ENCODE measurements around the gene LIMCH1.
"Not testable (repeated sequence)": the region's sequence is repeated elsewhere in the genome, so short reads cannot be mapped to it uniquely, and the experiment has no call there.

Gene LIMCH1

DNA sequence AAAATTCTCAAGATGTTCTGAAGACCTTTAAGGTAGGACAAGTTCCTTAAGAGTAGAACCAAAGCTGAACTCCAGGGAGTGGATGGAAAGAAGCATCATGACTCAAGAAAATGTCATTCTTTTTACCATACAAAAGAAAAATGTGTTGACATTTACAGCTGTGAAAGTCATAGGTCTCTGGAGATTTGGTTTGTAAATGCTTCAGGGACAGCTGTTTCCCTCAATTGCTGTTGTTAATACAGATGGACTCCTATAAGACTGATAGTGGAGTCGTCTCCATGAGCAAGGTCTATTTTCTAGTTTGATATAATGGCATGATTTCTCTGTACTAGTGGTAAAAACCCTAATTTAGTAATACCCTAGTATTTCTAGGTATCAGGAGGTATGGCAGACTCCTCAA is 108.9 kb downstream of the LIMCH1 start:
- no peak for DNase-seq

DNA sequence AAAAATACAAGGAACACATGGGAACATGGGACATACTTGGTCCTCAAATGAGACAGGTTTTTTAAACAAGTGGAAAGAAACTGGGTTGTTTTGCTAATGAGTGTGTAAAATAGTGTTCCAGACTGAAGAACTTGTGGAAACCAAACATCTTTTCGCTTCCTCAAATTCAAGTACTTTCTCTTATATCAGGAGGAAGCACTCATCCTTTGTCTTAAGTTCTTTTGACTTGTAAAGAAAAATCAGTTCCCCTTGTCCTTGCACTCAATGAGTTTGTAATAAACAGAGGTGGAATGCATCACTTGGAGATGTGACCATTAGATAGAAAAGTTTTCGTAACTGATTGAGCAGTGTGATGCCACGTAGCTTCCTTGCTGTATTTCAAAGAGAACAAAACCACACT is 109.4 kb downstream of the LIMCH1 start:
- no peak for DNase-seq

DNA sequence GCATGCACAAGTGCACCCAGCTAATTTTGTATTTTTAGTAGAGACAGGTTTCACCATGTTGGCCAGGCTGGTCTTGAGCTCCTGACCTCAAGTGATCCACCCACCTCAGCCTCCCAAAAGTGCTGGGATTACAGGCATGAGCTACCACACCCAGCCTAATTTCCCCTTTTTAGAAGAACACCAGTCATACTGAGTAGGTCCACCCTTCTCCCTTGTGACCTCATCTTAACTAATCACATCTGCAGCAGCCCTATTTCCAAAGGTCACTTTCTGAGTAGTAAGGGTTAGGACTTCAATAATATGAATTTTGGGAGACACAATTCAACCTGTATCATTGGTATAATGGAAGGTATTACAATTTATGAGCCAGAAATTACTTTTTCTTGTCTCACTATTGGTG is 113.2 kb downstream of the LIMCH1 start:
- not testable (repeated sequence) for DNase-seq

DNA sequence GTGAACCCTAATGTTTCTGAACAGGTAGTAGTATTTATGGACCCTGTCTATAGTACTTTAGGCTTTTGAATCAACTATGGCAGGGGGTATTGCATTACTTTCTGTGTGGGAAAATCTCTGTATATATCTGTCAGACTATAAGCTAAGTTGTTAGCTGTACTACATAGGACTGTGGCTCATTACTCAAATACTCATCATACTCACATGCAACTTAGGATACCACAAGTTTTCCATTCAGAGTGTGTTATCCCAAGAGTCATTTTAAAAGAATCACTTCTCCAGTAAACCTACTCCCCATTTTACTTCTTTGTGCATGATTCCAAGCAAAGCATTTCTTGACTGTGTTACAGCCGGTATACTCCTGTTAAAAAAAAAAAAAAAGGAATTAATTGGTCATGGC is 115.0 kb downstream of the LIMCH1 start:
- no peak for DNase-seq

DNA sequence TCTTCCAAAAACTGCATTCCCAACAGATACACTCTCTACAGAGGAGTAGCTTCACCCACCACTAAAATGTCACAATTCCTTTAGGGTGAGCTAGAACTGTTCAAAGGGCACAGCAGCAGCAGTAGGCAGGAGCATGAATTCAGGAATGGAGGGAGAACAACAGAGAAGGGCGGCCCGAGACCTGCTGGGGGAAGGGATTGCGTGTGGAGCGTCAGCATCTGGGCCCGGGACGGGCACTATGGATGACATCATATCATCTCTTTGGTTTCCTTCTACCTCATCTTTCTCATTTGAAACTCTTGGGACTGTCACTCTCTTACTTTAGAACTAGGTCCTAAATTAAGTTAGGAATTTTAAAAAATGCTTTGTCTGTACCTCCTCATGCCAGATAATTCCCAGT is 115.6 kb downstream of the LIMCH1 start:
- DNase-seq: no peak

DNA sequence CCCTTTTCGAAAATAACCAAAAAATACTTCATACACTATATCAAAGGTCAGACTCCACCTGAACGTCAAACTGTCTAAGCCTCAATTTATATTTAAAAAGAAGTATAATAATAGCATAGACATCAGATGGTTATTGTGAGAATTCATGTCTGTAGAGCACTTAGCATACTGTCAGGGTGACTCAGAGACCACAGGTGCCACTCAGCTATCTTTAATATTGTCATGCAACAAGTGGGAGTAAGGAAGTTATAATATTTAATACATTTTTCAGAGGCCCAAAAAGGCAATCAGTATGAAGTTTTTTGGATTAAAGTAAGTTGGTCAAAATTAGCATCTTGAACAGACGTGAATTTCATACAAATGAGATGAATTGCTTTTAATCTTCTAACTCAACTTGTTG is 117.2 kb downstream of the LIMCH1 start:
- no peak for DNase-seq

DNA sequence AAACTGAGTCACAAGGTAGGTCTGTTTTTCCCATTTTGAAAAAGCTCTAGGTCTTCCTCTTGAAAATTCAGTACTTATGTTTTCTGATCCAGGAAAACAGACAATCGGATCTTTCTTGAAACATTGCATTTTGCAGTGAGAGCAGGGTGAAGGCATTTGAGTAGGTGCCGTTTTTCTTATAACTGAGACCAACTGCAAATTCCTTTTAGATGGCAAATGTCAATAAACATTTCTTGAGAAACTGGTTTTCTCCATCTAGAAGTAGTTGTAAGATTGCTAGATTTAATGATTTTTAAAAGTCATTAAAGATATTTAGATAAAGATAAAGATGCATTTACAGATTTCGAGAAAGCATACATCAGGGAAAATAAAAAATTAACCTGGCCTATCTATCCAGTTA is 118.1 kb downstream of the LIMCH1 start:
- no peak for DNase-seq

DNA sequence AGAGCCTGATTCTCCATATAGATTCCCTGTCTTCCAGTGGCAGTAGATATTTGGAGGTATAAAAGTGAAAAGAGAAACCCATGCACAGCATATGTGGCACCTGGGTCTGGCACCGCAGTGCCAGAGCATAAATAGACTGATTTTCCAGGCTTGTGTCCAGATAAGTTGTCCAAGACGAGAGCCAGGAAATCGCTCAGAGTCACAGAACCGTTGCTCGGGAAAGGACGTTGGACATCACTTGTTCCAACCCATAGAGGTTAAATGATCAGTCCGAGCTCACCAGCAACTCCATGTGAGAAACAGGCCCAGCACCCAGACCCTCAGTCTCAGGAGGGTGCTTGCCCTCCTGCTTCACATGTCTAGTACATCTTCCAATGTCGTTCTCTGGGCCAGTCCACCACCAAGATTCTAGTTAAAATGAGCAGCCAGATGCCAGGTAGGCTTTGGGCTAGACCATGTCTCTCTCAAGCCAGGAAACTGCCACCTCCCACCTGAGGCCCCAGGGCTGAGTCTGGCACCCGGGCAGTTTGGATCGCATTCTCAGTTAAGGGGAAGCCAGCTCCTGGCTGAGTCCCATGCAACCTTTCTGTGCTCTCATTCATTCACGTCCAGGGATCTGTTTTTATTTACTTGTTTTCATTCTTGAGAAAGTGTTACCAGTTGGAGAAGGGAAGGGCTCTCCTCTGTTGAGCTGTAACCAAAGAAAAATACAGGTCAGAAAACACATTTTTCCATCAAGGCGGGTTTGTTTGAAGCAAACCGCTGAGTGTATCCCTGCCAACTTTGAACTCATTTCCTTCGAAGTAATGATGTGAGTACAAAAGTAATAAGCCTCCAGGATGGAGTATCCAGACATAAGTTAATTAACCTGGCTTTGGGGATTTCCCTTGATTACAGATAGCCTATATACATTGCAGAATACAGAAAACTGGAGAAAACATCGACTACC is 118.9 kb downstream of the LIMCH1 start:
- DNase-seq: peak; percentile 57

DNA sequence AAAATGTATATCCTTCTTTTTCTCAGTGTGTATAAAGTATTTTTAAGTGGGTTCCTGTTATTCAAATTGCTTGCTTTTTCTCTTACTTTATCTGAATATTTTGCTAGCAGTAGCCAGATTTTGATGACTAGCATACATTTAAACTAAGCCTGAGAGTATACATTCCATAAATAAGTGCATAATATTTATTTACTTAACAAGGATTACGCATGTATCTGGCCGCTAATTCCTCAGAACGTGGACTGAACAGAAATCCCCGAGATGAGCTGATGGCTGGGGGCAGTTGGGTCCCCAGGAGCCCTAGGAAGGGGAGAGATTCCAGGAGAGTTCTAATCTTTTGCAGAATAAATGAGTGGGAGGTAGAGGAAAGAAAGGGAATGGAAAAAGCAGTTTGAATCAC is 119.6 kb downstream of the LIMCH1 start:
- no peak for DNase-seq

DNA sequence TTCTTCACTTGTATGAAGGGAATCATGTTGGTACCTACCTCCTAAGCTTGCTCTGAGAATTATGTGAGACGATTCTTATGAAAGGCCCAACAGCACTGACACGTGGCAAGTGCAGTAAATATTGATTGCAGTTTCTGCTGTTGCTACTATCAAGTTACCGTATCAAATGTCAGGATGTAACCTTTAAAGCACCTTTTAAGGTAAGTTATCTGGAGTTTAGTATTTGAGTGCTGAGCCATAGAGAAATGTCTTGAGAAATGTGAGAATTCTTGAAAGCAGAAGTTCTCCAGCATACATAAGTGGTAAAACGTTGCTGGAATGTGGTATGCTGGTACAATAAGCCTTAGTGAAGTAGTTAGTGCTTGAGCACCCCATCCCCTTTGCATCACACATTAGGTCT is 120.2 kb downstream of the LIMCH1 start:
- no peak for DNase-seq

DNA sequence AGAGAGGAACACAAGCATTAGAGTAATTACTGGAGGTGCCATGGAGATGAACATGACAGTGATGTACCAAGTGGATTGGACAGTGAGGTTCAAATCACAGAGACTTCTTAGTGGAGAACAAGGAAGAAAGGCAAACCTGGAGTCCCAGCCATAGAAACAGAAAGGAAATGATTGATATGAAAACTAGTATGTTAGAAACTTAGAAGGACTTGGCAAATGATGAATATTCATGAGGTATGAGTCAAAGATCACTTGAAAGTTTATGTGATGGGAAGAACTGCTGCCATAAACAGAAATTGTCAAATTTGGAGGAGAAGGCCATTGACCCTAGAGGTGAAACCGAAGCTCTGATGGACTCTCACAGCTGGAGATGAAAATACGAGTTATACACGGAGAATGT is 122.4 kb downstream of the LIMCH1 start:
- no peak for DNase-seq

DNA sequence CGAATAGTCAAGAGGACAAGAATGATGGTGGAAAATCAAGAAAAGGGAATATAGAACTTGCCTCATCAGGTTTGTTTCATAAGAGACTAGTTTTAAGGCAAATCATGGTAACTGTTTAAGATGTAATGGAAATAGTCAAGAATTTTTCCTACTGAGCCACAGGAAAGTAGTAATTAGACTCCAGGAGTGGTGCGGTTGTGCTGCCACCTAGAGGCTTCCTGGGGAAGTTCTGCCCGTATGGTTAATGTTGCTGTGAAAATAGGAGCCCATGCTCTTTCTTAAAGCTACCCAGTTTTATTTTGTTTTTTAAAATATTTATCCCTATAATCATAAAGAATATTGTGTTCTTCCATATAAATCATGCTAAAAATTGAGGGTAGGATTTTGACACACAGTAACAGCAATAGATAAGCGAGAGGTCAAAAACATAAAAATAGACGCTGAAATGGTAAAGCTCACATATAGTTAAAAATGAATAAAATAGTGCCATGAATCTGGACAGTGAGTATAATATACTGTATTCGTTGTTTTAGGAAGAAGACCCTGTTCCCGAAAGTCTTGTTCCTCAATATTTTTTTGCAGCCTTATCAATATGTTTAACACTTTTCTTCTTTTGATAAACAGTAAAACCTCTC is 123.6 kb downstream of the LIMCH1 start:
- DNase-seq: peak; percentile 64

DNA sequence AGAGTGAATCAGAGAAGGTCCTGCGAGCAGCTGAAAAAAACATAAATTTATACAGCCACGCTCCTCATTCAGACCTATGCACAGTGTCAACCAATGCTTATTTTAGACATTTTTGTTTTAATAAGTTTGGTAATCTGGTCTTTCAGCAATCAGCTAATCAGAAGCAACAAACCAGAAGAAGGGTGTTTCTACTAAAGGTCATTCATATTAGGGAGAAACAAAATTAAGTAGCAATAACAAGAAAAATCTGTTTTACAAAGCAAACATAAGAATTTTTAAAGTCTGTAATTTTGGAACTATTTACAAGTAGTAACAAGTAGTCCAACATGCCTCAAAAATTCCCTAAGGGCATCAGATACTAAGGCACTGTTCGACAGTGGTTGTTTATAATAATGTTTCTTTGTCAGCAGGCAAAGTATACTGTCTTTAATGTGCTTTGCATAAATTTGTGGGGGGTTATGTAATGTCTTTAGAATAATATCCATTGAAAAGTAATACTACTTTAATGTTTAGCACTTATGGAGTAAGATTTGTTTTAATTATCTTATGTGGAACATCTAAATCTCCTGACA is 127.8 kb downstream of the LIMCH1 start:
- no peak for DNase-seq

DNA sequence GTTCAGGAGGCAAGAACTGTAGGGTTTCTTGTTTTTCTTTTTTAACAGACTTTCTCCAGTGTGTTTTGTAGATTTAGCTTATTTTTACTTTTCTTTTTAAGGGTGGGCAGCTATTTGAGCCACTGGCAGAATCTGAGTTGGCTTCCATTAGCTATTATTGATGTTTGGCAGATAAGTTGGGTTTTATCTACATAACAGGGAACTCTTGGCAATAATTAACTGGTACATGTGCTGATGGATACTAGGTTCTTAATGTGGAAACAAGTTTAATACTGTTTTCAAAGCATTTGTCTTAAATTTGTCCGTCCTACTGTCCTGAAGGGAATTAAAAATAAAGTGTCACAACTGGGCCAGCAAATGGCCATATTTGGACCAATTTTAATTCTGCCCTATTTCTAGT is 130.1 kb downstream of the LIMCH1 start:
- no peak for DNase-seq

DNA sequence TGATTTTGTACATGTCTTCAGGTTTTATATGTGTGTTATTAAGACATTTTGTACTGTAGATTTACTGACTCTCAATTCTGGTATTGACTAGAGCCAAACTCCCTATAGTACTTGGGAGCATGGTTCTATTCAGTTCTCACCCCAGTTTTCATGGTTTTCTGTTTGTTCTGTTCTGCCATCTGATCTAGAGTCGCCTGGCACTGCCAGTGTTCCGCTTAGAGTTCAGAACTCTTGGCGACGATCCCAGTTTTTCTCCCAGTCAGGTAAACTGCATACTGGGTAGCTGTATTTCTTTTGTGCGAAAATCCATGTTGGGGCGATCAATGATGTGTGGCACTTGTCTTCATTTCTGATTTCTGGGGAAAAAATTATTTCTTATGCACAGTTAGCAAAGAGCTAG is 132.6 kb downstream of the LIMCH1 start:
- peak; percentile 44 for DNase-seq

DNA sequence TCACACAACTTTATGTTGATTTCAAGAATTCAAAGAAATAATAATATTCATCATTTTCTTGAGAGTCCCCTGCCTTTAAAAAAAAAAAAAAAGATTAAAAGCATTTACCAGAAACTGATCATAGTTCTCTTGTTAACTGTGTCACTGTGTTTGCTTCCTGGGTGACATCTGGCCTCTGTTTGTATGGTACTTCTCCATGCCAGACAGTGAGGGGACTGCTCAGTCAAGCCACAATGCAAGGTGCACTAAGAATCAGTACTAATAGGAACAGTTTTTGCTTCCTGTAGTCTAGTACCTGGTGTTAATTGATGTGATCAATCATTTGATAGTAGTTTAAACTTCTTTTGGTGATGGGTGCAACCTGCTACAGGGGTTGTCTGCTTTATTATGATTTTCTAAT is 133.0 kb downstream of the LIMCH1 start:
- DNase-seq: no peak

DNA sequence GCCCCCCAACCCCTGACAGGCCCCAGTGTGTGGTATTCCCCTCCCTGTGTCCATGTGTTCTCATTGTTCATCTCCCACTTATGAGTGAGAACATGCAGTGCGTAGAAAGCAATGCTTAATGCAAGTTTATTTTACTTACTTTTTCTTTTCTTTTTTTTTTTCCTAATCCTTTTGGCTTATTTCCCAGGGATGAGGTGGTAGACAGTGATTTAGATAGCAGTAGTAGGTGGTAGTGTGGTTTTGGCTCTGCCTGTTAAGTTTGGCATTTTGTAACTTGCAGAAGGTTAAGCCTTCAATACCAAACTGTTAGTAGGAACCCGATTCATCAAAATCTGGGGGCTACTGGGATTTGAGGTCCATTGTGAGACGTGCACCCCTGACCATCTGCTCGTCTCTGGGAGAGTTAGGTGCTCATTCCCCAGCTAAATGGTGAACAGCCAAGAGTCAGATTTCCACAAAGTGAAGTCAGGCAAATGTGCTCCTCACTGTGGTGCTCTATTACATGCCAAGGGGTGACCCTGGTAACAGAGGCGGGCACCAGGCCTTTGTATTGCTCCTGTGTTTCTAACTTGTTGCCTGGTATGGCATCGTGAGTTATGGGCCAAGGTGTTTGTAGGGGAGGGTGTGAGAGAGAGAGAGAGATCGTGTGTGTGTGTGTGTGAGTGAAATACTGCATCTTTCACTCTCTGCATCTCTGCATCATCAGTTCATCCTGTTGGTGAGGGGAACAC is 140.3 kb downstream of the LIMCH1 start:
- DNase-seq: no peak

DNA sequence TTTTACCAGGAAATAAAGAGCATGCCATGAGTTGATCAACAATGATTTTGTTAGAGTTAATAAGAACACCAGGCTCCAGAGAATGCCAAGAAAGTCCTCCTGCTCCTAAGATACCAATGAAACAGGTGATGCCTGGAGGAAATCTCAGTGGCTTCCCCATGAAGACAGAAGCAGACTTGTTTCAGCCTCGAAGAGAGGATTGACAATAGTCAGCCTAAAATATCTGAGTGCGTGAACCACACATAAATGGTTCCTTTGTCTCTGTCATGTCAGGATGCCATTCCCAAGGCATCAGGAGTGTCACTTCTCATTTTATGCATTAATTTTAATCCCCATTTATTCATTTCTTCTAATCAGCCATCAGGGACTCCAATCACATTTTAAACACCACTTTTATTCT is 141.0 kb downstream of the LIMCH1 start:
- no peak for DNase-seq

DNA sequence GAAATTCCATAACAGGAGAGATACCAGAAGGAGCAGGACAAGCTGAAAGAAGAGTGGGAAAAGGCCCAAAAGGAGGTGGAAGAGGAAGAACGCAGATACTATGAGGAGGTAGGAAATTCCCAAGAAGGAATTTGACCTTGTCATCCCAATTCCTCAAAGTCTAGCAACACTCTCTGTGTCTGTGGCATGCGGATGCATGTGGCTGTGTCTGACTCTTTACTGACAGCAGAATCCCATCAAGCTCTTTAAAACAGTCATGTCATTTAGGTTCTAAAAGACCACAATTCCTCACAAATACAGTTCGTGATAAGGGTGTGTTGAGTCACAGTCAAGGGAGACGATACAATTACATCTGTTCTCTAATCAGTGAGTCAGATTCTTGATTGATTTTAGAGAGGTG is 142.0 kb downstream of the LIMCH1 start:
- DNase-seq: no peak

DNA sequence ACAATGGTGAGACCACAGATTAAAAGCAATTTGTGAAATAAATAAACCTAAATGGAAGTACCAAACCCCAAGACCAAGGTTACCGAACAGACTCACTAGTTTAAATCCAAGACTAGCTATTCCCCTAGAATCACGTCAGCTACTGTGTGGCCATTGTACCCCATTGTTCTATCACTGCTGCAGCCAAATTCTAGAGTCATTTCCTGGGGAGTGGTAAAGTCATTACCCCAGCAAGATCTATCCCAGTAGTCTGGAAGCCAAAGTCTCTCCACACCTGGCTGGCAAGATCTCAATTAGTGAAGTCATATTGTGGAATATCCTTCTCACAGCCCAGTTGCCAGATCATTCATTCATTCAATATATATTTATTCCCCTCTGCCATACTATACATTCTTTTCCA is 143.1 kb downstream of the LIMCH1 start:
- DNase-seq: no peak

DNA sequence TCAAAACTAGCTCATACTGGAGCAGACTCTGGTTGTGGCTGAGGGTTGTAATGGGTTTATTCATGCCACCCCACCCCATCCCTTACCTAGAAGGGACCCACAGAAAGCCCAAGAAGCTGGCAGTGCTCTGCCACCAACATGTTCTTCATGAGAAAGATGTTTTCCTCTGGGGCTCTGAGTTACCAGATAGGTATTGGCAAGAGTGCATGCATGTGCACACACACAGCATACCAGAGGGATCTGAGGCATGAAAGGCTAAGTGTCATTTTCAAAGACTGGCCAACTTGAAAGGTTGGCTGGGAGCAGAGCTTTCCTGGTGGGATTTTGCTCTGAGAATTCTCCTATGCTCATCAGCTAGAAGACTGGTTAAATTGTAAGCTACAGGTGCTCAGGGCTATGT is 145.4 kb downstream of the LIMCH1 start:
- no peak for DNase-seq

DNA sequence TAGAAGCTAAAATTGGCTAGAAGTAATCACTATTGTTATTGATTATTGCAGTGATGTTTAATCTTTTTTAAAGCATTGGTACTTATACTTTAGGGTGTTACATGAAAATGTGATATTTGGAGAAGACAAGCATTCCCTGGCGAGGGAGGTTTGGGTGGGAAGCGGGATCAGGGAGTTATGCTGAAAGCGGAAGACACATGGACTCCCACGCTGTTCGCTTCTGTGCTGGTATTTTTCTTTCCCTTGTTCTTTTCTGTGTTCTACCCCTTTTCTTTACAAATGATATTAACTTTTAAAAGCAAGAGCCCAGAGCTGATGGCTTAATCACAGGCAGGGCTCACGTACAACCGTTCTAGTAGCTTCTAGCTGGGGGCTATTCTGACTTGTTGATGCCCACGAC is 148.9 kb downstream of the LIMCH1 start:
- no peak for DNase-seq

DNA sequence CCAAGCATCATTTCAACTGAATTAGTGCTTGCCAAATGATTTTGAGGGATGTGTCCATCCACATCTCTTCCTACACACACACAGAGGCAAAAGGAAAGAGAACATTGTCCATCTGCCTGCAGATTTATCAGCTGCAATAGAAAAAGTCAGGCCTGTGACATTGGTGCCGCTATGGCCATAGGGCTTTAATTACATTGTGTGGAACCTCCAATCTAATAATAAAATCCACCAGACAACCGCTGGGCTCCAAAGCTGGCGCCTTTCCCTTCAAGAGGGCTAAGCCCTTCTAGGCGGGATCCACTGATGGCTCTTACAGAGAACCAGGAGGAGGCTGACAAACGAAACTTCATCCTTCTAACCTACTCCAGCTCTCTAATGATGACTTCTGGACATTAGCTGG is 150.0 kb downstream of the LIMCH1 start:
- DNase-seq: no peak

Measured in midbrain (tissue), 1 donor.